Ascending aorta (tissue), 2 donors: Measurements from ENCODE around the gene ARID5A. TPM values are rescaled to one million over a fixed set of nuclear protein-coding genes. Genes with fewer than 3 reads are reported as not detected.

ENCODE experiments used
- DNase-seq, 2 donors: peaks; one replicate each; pipeline ENCODE4 v3.0.0-alpha.2; 2019; ENCODE audit warnings: low spot score in 2 of 2
- H3K27ac ChIP-seq, 2 donors: fragments of 200-600 bp; sonication (generic); one replicate each; pipeline ENCODE4 v1.5.1; 2016 to 2017; ENCODE audit warnings: mild to moderate bottlenecking in 1 of 2
- H3K27me3 ChIP-seq: fragments of 200-600 bp; sonication (generic); one replicate; pipeline ENCODE4 v1.5.1; 2017
- H3K36me3 ChIP-seq, 2 donors: fragments of 200-600 bp; sonication (generic); one replicate each; pipeline ENCODE4 v1.5.1; 2016
- H3K4me1 ChIP-seq, 2 donors: fragments of 200-600 bp; sonication (generic); one replicate each; pipeline ENCODE4 v1.5.1; 2016 to 2017; ENCODE audit warnings: mild to moderate bottlenecking in 1 of 2
- H3K4me3 ChIP-seq, 2 donors: fragments of 200-600 bp; sonication (generic); one replicate each; pipeline ENCODE4 v1.5.1; 2016 to 2017; ENCODE audit warnings: mild to moderate bottlenecking in 1 of 2
- H3K9me3 ChIP-seq, 2 donors: fragments of 200-600 bp; sonication (generic); one replicate each; pipeline ENCODE4 v1.5.1; 2016
- intact Hi-C: fragments of 100-400 bp; cut with DNase I; formaldehyde crosslinking; loops from one replicate; pipeline ENCODE4 v1.15.1; 2023
- total RNA-seq: library from RNA; depleted of rRNA; stranded (reverse); fragments of >200 nt; gene quantifications from one replicate; pipeline ENCODE4 v1.1.0, GENCODE V29; 2016
- TF ChIP-seq, protein P1 (sequence below), 3 experiments: fragments of 200-600 bp in 2 of 3; fragments of 450-650 bp in 1 of 3; sonication (generic) in 2 of 3; IDR thresholded peaks; one replicate each; pipeline ENCODE4 v1.5.1; 2016 to 2019; ENCODE audit warnings: antibody characterized with exemption in 3 of 3, mild to moderate bottlenecking in 1 of 3, moderate library complexity in 1 of 3

ARID5A gene
- total RNA-seq, 1 donor from 2014 or later = 267 TPM

DNA sequence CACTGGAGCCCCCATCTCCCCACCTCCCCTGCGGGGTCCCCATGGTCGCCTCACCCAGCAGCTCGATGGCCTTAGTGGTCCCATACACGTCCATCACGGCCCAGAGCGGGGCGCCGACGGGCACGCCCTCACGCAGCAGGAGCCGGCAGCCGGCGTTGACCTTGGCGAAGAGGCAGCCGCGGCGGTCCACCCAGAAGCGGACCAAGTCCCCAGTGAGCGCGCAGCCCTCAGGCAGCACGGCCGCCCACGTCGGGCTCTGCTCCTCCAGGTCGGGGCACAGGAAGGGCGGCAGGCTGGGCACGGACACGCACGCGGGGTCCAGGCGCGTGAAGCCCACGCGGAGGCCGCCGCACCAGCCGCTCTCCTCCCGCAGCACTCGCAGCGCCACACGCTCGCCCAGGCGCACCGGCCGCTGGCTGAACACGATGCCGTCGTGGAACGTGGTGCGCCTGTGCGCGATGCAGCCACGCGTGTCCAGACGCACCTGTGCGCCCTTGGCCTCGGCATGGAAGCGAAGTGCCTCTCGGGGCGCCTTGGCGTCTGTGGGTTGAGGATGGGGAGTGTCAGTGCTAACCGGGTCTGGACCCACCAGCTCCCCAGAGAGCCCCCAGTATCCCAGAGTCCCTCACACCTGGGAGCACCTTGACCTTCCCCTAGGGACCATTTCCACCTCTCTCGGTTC lies 36.0 kb upstream of the ARID5A start:
- no peaks in the 10 kb centered on the region for H3K36me3 ChIP-seq
- no peak overlapping the region for H3K4me3 ChIP-seq
- H3K27me3 ChIP-seq = no peaks in the 10 kb centered on the region
- no peaks in the 10 kb centered on the region for H3K4me1 ChIP-seq
- H3K27ac ChIP-seq = no peak overlapping the region
- TF ChIP-seq, protein P1, sequence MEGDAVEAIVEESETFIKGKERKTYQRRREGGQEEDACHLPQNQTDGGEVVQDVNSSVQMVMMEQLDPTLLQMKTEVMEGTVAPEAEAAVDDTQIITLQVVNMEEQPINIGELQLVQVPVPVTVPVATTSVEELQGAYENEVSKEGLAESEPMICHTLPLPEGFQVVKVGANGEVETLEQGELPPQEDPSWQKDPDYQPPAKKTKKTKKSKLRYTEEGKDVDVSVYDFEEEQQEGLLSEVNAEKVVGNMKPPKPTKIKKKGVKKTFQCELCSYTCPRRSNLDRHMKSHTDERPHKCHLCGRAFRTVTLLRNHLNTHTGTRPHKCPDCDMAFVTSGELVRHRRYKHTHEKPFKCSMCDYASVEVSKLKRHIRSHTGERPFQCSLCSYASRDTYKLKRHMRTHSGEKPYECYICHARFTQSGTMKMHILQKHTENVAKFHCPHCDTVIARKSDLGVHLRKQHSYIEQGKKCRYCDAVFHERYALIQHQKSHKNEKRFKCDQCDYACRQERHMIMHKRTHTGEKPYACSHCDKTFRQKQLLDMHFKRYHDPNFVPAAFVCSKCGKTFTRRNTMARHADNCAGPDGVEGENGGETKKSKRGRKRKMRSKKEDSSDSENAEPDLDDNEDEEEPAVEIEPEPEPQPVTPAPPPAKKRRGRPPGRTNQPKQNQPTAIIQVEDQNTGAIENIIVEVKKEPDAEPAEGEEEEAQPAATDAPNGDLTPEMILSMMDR (IDR thresholded peaks at IDR 0.05) = no peak
- peak in 1 of 2 donors; percentile 60 for DNase-seq
- no peaks in the 10 kb centered on the region for H3K9me3 ChIP-seq
- intact Hi-C loops = no loop called here

DNA sequence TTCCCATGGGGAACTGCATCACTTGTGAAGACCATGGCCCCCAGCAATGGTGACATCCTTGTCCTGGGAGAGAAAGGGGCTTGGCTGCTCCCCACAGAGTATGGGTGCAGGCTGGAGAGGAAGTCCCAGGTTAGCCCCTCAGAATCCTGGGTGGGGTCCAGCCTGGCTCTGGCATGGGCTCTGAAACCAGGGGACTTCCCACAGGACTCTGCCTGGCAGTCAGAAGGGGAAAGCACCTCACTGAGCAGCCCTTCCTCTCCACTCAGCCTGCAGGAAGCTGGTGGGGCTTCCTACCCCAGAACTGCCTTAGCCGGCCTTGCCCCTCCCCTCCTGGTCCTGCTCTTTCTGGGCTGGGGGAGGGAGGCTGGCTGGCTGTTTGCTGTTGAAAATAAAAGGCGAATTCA lies 35.1 kb upstream of the ARID5A start:
- Histone ChIP-seq H3K27me3 (no peaks in the 10 kb centered on the region), H3K9me3 (no peaks in the 10 kb centered on the region), H3K4me3 (no peak overlapping the region), H3K36me3 (no peaks in the 10 kb centered on the region), H3K4me1 (no peaks in the 10 kb centered on the region), H3K27ac (no peak overlapping the region)
- TF ChIP-seq, protein P1 (IDR thresholded peaks at IDR 0.05) = no peak
- DNase-seq = peak in 1 of 2 donors; percentile 58
- intact Hi-C loops = no loop called here

DNA sequence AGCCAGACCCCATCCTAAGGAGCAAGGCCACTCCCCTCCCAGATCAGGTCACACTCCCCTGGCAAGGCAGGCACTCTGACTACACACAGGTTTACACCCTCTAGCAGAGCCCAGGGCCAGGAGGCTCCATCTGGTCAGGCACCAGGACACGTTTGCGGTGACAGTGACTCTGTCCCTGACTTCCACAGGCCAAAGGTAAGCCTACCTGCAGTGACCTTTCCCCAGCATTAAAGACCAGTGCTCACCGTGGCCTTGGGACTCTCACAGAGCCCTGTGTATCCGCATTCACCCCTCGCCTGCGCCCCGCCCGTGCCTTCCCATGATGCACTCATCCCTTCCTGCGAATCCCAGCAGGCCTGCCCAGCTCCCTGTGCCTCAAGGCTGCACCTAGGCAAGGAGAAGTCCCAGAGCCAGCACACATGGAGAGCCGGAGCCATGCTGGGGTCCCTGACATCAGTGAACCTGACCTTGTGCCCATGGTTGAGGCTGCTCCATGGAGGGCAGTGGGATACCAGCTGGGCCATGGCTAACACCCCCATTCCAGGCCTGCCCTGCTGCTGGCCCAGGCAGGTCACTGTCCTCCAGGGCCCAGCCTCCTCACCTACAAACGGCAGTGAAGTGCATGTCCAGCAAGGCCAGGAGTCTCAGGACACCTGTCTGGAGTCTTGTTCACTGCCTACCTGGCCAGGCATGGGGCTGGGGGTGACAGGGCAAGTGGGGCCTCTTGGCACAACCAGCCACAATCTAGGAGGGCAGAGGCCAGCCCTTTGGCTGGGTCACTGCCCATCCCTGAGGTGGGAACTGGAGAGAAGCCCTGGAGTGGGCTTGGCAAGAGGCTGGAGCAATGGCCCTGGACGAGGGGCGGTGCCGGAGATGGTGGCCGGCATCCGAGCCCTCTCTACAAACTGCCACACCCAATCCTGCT lies 34.4 kb upstream of the ARID5A start:
- Histone ChIP-seq H3K4me3 (no peak overlapping the region), H3K9me3 (no peaks in the 10 kb centered on the region), H3K4me1 (no peaks in the 10 kb centered on the region), H3K27me3 (no peaks in the 10 kb centered on the region), H3K27ac (no peak overlapping the region), H3K36me3 (no peaks in the 10 kb centered on the region)
- peak in 1 of 2 donors; percentile 60 for DNase-seq
- TF ChIP-seq, protein P1 (IDR thresholded peaks at IDR 0.05) = no peak
- intact Hi-C loops = no loop called here

DNA sequence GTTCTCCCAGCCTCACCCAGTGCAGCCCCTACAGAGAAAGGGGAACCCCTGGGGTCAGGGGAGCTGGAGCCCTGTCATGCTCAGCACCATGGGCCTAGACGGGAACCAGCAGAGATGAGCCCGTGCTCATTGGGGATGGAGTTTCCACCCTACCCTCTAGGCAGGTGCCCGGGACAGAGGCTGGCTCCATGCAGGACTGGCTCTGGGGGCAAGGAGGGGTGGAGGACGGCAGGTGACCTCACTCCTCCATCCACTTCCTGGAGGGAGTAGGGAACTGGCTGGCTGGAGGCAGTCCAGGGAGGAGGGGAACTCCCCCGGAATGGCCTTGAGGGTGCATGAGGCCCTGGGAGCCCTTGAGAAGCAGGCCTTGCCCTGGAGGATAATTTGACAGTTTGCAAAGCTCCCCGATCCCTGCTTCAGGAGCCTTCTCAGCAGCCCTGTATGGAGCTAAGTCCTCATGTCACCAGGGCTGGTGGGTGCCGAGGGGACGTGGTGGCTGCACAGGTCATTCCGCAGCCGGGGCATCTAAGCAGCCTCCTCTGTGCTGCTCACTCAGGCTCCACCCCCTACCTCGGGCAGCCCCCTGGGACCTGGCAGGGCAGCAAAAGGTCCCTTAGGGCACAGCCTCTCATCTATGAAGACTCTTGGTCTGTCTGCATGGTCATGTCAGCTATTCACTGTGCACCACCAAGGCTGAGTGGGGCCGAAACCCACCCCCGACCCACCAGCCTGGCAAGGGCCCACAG lies 33.5 kb upstream of the ARID5A start:
- Histone ChIP-seq H3K27ac (no peak overlapping the region), H3K9me3 (no peaks in the 10 kb centered on the region), H3K4me1 (peaks cover 0 to 4% of the 10 kb centered on the region in 2 donors), H3K4me3 (no peak overlapping the region), H3K36me3 (no peaks in the 10 kb centered on the region), H3K27me3 (no peaks in the 10 kb centered on the region)
- intact Hi-C loops = no loop called here
- peak in 1 of 2 donors; percentile 40 for DNase-seq
- TF ChIP-seq, protein P1 (IDR thresholded peaks at IDR 0.05) = no peak

DNA sequence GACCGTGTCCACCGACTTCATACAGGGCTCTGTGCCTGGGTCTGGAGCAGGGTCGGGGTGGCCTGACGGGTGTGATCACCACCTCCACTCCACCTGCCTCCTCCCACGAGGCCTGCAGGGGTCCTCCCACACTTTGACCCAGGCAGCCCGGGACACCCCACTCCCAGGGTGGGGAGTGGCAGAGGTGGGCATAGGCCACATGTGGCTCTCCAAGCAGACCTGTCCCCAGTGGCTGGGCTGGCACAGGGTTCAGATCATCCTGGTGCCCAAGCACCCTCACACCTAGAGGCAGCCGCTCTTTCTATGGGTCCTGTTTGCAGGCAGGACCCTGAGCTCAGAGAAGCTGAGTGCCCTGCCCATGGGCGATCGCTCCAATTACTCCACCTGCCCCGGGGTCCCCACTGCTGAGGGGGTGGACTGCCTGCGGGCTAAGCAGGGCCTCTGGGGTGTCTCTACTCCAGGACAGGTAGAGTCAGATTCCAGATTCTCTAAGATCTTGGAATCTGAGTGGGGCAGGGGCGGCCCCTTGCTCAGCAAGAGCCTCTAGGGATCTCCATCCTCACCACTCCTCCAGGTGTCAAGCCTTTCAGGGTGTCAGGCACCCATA lies 32.8 kb upstream of the ARID5A start:
- intact Hi-C loops = no loop called here

More for the DNA sequence above, 32.8 kb upstream of the ARID5A start:
- TF ChIP-seq, protein P1 (IDR thresholded peaks at IDR 0.05) = no peak
- Histone ChIP-seq H3K4me1 (peaks cover 4 to 10% of the 10 kb centered on the region in 2 donors), H3K27ac (no peak overlapping the region), H3K27me3 (no peaks in the 10 kb centered on the region), H3K36me3 (no peaks in the 10 kb centered on the region), H3K4me3 (no peak overlapping the region), H3K9me3 (no peaks in the 10 kb centered on the region)
- peak in 1 of 2 donors; percentile 58 for DNase-seq
